Nucleus accumbens (tissue), 56 donors: ENCODE measurements around the gene KIT.

ENCODE experiments used
- DNase-seq, 56 donors: peaks; one replicate each; lab custom pipeline; 2025; lab: John Stamatoyannopoulos, UW

The KIT gene

GRCh38 chr4:54737421-54737820 lies 79.7 kb downstream of the KIT start:
- no peak for DNase-seq

- peak in 3 of 56 donors; percentile 3 to 8 (median 6) for DNase-seq
Observed at GRCh38 chr4:54741202-54741601, 83.4 kb downstream of the KIT start.

GRCh38 chr4:54742636-54743399 lies 85.1 kb downstream of the KIT start:
- DNase-seq = no peak

GRCh38 chr4:54743562-54743961 lies 85.8 kb downstream of the KIT start:
- no peak for DNase-seq

GRCh38 chr4:54744487-54744886 lies 86.7 kb downstream of the KIT start:
- no peak for DNase-seq

- DNase-seq = no peak
Observed at GRCh38 chr4:54745031-54745770, 87.4 kb downstream of the KIT start.

GRCh38 chr4:54746218-54746617 lies 88.5 kb downstream of the KIT start:
- DNase-seq = no peak

GRCh38 chr4:54750341-54750740 lies 92.6 kb downstream of the KIT start:
- no peak for DNase-seq

GRCh38 chr4:54754394-54754793 lies 96.6 kb downstream of the KIT start:
- no peak for DNase-seq

- no peak for DNase-seq
Observed at GRCh38 chr4:54764476-54764875, 106.7 kb downstream of the KIT start.

- no peak for DNase-seq
Observed at GRCh38 chr4:54767376-54767775, 109.6 kb downstream of the KIT start.

GRCh38 chr4:54773022-54773421 lies 115.3 kb downstream of the KIT start:
- no peak for DNase-seq

GRCh38 chr4:54779036-54779435 lies 121.3 kb downstream of the KIT start:
- no peak for DNase-seq

- DNase-seq = no peak
Observed at GRCh38 chr4:54779476-54780148, 121.9 kb downstream of the KIT start.

GRCh38 chr4:54780149-54780495 lies 122.4 kb downstream of the KIT start:
- no peak for DNase-seq

GRCh38 chr4:54781756-54782155 lies 124.0 kb downstream of the KIT start:
- DNase-seq = peak in 6 of 56 donors; percentile 1 to 9 (median 3)

- DNase-seq = peak in 2 of 56 donors; percentile 10 to 29
Observed at GRCh38 chr4:54783402-54784110, 125.8 kb downstream of the KIT start.

GRCh38 chr4:54784161-54784671 lies 126.5 kb downstream of the KIT start:
- peak in 55 of 56 donors; percentile 5 to 88 (median 69) for DNase-seq
